Globus pallidus (tissue), 1 donor: ENCODE results near the gene EMP2.

ENCODE experiments used
- DNase-seq: peaks from one replicate; pipeline ENCODE4 v3.0.0-alpha.2; 2015; ENCODE audit warnings: low spot score

Gene EMP2

GRCh38 chr16:10610499-10611184 is 30.2 kb upstream of the EMP2 start:
- no peak for DNase-seq

GRCh38 chr16:10609402-10609774 is 29.0 kb upstream of the EMP2 start:
- DNase-seq, result no peak

DNA sequence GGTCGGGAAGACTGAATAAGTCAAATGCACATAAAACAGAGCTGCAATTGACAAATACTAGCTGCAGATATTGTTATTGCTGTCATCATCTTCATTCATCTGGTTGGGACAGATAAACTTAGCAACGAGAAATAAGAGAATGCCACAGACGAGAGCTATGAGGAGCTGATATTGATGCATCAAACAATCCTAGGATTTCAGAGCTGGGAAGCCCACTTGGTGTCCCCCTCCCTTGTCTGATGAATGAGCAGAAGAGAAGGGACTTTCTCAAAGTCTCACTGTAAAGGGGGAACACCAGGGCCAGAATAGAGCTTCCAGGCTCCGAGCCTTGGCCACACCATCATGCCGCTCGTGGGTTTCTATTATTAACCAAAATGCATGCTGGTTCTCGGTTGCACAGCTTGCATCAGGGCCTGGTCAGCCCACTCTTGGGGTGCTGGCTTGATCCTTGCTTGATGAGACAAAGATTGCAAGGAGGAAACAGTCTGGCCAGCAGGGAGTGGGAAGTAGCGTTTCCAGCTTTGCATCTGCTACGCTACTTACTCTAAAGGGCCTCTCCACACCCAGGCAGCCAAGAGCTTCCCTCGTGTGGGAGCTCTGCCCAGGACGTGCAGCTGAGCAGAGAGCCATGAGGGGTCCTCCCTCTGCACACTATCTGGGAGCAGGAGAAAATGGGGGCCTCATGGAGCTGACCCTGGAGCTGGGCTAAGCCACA is 28.4 kb upstream of the EMP2 start:
- DNase-seq, result no peak

DNA sequence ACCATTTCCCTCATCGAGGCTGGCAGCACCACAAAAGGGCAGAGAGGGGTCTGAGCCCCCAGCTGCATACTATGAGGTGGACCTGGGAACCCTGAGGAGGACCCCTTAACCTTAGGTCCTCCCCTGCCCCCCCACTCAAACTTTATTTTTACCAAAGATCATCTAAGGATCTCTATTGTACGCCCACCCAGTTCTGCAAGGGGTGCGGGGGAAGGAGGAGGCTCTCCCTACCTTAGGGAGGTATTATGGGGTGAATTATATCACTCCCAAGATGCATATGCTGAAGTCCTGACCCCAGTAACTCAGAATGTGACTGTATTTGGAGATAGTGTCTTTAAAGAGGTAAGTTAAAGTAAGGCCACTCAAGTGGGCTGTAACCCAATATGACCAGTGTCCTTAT is 26.8 kb upstream of the EMP2 start:
- no peak for DNase-seq

DNA sequence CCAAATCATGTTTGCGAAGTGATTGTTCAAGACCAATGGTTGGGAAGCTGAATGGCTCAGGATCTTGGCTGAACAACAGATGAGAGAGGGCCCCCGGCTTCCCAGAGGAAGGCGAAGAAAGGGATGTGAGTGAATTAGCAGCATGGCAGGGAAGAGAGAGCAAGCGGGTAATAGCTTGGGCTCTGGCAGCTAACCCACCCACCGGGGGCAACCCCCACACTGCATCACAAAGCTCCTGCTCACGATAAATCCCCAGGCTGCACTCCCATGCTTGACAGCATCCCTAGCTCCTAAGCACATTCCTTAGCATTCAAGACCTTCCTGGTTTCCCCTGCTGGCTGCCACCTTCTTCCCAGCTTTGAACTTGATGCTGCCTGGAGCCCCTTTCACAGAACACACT is 26.2 kb upstream of the EMP2 start:
- DNase-seq, result no peak

DNA sequence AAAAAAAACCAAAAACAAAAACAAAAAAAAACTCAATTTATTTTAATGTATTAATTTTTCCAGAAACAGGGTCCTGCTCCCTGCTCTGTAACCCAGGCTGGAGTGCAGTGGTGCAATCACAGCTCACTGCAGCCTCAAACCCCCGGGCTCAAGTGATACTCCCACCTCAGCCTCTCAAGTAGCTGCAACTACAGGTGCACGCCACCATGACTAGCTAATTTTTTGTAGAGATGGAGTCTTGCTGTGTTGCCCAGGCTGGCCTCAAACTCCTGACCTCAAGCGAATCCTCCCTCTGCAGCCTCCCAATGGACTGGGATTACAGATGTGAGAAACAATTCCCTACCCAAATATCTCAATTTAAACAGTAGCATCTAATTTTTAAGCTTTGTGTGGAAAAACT is 25.2 kb upstream of the EMP2 start:
- no peak for DNase-seq

- no peak for DNase-seq
Observed at GRCh38 chr16:10601444-10602408, 21.3 kb upstream of the EMP2 start.

- DNase-seq, result no peak
Observed at GRCh38 chr16:10600782-10601443, 20.5 kb upstream of the EMP2 start.

DNA sequence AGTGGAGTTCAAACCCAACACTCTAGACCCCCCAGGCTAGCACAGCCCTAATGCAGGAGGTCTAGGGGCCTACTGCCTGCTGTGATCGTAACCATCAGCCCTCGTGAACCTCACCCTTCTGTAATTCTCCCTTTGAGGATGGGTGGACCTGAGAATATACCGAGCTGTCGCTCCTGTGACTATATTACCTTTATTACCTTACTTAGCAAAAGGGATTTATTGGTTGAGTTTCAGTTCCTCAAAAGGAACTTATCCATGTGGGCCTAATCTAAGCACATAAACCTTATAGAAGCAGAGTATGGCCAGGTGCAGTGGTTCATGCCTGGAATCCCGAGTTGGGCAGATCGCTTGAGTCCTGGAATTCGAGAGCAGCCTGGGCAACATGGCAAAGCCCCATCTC is 19.2 kb upstream of the EMP2 start:
- DNase-seq, result no peak

- no peak for DNase-seq
Observed at GRCh38 chr16:10598157-10598556, 17.8 kb upstream of the EMP2 start.

GRCh38 chr16:10597187-10597601 is 16.8 kb upstream of the EMP2 start:
- no peak for DNase-seq

GRCh38 chr16:10594312-10594950 is 14.0 kb upstream of the EMP2 start:
- DNase-seq, result no peak

GRCh38 chr16:10592611-10593010 is 12.2 kb upstream of the EMP2 start:
- no peak for DNase-seq

- DNase-seq, result no peak
Observed at GRCh38 chr16:10590342-10590741, 9.9 kb upstream of the EMP2 start.

GRCh38 chr16:10589109-10589508 is 8.7 kb upstream of the EMP2 start:
- DNase-seq, result no peak

DNA sequence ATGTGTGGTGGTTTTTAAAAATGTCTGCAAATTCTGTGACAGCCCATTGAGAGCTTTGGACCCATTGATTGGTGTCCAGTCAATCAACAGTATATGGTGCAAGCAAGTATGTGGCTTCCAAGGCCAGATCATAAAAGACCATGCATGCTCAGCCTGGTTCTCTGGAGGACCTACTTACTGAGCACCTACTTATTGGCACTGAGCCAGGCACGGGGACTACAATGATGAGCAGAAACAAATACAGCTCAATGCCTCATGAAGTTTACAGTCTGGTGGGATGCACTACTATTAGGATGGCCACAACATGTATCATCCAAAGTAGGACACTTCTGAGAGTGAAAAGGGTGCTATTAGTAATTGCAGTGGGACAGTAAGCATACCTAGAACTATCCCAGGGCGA is 7.2 kb upstream of the EMP2 start:
- DNase-seq, result no peak

- DNase-seq, result no peak
Observed at GRCh38 chr16:10584981-10585438, 4.6 kb upstream of the EMP2 start.

GRCh38 chr16:10583269-10583668 is 2.9 kb upstream of the EMP2 start:
- DNase-seq, result no peak

- no peak for DNase-seq
Observed at GRCh38 chr16:10581507-10581906, 1.1 kb upstream of the EMP2 start.

DNA sequence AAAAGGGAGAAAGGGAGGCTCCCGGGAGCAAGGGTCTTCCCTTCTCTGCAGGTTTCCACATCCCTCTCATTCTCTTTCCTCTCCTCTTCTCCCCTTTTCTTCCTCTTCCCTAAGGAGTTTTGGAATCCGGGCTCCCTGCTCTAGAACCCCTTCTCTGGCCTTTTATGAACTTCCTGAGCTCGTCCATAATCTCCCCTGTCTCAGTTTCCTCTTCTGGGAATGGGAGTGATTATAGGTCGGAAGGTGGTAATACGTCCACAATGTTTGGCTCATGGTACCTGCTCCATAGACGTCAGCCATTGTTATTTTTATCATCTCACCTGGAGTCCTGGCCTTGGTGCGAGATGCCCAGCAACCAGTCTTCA is 467 bp upstream of the EMP2 start:
- no peak for DNase-seq

GRCh38 chr16:10579575-10579964 is 828 bp downstream of the EMP2 start:
- no peak for DNase-seq
